GM04503 (cell line): ENCODE results near the gene EEPD1.
"Not testable (repeated sequence)": the region's sequence is repeated elsewhere in the genome, so short reads cannot be mapped to it uniquely, and the experiment has no call there.

ENCODE experiments used
- DNase-seq: peaks from one replicate; pipeline ENCODE4 v3.0.0-alpha.2; 2012; ENCODE audit warnings: low read depth

The EEPD1 gene

DNA sequence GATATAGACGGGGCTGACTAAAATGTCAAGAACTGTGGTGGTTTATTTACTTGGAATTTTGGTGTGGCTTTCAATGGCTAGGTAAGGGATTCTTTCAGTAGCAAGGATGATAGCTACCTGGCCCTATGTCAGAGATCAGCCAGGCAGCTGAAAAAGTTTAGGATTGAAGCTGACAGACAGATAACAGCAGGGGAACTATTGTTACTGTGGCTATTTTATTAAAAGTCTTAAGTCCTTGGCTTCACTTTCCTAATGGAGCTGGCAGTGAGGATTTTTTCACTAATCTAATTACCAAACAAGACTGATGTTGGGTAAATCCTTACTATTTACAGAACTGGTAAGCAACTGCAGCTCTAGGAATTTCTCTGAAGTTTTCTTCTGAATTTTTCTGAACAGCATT is 164.2 kb downstream of the EEPD1 start:
- no peak for DNase-seq

DNA sequence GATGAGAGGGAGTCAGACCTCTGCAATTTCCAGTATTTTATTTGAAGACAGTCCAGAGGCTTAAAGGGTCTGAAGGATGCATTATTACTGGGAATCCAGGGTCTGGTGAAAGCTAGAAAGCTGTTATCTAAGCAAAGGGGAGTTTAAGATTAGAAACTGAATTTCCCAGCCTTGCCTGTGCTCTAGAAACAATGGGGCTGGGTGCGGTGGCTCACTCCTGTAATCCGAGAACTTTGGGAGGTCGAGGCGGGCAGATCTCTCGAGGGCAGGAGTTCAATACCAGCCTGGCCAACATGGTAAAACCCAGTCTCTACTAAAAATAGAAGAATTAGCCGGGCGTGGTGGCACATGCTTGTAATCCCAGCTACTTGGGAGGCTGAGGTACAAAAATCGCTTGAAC is 165.1 kb downstream of the EEPD1 start:
- DNase-seq: no peak

DNA sequence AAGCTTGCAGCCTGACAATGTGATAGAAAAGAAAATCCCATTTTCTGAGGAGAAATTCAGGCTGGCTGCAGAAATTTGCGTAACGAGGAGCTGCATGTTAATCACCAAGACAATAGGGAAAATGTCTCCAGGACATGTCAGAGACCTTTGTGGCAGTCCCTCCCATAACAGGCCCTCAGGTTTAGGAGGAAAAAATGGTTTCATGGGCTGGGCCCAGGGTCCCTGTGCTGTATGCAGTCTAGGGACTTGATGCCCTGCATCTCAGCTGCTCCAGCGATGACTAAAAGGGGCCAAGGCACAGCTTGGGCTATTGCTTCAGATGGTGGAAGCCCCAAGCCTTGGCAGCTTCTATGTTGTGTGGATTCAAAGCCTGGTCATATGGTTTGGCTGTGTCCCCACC is 168.2 kb downstream of the EEPD1 start:
- not testable (repeated sequence) for DNase-seq

DNA sequence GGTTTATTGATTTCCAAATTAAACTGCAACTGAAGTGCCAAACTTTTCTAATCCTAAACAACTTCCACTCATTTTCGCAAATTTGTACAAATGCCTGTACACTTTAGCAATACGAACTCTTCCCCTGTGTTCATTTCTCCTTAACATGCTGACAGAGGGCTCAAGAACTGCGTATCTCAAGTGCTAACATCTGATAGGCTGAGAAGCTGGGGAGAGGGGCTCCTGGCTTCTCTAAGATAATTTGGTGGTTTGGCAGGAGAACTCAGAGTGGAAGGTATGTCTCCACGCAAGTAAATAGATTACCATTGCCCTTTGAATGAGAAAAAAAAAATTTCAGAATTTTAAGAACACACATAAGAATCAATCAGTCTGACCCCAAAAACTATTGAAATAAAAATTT is 183.3 kb downstream of the EEPD1 start:
- no peak for DNase-seq

DNA sequence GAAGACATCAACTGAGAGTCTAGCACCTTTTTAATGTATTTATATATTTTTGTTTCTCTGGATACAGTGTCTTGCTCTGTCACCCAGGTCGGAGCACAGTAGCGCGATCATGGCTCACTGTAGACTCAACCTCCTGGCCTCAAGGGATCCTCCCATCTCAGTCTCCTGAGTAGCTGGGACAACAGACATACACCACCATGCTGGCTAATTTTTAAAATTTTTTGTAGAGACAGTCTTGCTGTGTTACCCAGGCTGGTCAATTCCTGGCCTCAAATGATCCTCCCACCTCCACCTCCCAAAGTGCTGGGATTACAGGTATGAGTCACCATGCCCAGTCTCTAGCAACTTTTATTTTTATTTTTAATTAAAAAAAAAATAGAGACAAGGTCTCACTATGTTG is 185.2 kb downstream of the EEPD1 start:
- DNase-seq: no peak

DNA sequence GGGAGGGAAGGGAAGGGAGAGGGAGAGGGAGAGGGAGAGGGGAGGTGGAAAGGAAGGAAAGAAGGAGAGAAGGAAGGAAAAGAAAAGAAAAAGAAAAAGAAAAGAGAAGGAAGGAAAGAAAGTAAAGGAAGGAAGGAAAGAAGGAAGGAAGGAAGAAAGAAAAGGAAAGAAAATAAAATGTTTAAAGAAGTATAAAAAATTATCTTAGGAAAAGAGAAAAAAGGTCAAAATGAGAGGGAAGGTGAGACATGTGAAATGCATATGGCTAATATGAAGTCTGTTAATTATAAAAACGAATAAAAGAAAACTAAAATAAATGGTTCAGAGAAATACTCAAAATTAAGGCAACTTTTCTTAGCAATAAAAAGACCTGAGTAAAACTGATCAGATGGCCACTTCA is 190.5 kb downstream of the EEPD1 start:
- DNase-seq: no peak

DNA sequence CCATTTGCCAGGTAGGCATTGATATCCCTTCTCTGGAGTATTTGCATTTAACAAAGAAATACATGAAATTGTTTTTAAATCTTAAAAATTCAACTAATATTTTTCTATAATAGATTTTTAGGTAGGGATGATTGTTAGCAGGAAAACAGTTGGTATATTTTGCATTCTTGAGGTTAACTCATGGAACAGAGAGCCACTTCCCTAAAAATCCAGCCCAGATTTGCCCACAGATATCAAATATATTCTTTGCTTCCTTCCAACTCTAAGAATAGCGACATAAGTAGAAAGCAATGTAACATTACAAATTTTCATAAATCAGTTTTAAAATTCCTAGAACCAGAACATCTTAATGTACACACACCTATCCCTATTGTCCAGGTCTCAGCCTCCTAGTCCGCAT is 191.6 kb downstream of the EEPD1 start:
- no peak for DNase-seq

DNA sequence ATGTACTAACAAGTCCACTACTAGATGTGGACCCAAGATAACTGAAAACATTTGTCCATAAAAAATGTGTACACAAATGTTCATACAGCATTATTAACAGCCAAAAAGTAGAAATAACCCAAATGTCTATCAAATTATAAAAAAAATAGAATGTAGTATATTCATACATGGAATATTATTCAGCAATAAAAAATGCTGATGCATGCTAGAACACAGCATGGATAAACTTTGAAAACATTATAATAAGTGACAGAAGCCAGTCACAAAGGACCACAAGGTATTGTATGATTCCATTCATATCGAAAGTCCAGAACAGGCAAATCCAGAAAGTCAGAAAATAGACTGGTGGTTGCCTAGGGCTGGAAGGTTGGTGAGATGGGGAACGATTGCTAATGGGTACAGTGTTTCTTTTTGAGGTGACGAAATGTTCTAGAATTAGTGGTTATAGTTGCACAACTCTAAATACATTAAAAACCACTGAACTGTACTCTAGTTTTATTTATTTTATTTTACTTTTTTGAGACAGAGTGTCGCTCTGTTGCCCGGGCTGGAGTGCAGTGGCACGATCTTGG is 193.3 kb downstream of the EEPD1 start:
- DNase-seq: no peak

DNA sequence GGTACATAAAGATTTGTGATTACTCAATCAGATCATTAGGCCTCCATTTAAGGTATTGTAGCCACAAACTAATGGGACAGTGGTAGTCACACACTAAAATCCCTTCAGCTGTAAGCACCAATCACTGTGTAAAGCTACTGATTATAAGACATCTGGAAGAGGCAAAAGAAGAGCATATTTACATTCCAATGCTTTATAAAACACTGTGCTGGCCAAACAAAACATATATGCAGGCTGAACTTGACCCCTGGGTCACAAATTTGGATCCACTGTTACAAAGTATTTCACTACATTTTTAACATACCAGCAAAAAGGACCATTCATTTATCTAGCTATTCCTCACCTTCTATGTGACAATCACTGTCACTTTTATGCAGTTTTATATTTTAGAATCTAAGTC is 195.2 kb downstream of the EEPD1 start:
- peak; percentile 48 for DNase-seq

DNA sequence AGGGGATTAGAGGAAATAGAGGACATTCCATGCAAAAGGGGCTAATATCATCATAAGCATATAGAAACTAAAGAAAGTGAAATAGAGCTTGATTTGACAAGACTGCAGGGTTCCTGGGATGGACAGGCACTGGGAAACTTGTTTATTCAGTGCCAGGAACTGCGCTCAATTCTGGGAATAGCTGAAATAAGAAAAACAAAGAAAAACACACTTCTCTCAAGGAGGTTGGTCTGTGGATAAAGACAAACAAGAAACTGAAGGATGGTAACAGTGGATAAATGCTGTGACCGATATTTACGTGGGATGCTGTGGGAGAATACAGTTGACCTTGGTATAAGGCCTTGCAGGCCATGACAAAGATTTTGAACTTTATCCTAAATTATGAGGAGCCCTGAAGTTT is 195.7 kb downstream of the EEPD1 start:
- no peak for DNase-seq

DNA sequence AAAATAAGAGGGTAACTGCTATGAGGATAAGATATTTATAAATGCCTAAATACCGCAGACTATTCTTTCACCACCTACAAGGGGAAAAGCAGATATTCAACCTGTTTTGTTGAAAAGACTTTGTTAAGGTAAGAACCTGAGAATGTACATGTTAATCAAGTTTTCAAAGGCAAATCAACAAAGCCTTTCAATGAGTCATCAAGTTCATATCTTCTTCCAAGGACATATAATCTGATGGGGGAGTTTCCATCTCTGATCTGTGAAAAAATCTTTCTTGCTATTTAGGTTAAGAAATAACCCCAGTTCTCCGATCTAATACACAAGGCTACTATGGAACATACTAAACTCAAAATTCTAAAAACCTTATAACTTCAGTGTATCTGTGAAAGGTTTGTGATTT is 196.6 kb downstream of the EEPD1 start:
- no peak for DNase-seq
